CD14-positive monocyte (primary cell): ENCODE results near the gene FAM193A. TPM values are rescaled to one million over a fixed set of nuclear protein-coding genes. Genes with fewer than 3 reads are reported as not detected.

Experiments used
- DNase-seq, 3 donors: peaks; one replicate each; pipeline ENCODE4 v3.0.0-alpha.2; 2011 to 2022
- H2AFZ ChIP-seq: 2 replicates; pipeline ENCODE4 v1.6.0; 2012; ENCODE audit warnings: mild to moderate bottlenecking, low read depth, low read length, inconsistent platforms; ENCODE audit not compliant: insufficient read depth, poor library complexity, severe bottlenecking
- H3K27ac ChIP-seq, 2 donors: 1 replicate in 1 of 2; 2 replicates in 1 of 2; pipeline ENCODE4 v1.5.1; 2012 to 2013; ENCODE audit warnings: low read length in 2 of 2, control low read depth in 1 of 2, inconsistent platforms in 1 of 2, low read depth in 1 of 2, mild to moderate bottlenecking in 1 of 2
- H3K27me3 ChIP-seq, 2 donors: one replicate each; pipeline versions ENCODE4 v1.6.0 to v1.6.1; 2011 to 2013; ENCODE audit warnings: low read length in 2 of 2; ENCODE audit not compliant: control insufficient read depth in 2 of 2, insufficient read depth in 2 of 2
- H3K36me3 ChIP-seq, 2 donors: replicated peaks in 1 of 2; 1 replicate in 1 of 2; 2 replicates in 1 of 2; pipeline versions ENCODE4 v1.5.1 to v1.6.1; 2012 to 2013; ENCODE audit warnings: low read length in 2 of 2, control low read depth in 1 of 2, inconsistent platforms in 1 of 2, mild to moderate bottlenecking in 1 of 2; ENCODE audit not compliant: insufficient read depth in 2 of 2, control insufficient read depth in 1 of 2
- H3K4me1 ChIP-seq, 2 donors: 1 replicate in 1 of 2; 2 replicates in 1 of 2; pipeline versions ENCODE4 v1.5.1 to v1.6.1; 2012 to 2013; ENCODE audit warnings: low read length in 2 of 2, control low read depth in 1 of 2, inconsistent platforms in 1 of 2, mild to moderate bottlenecking in 1 of 2, moderate library complexity in 1 of 2; ENCODE audit not compliant: insufficient read depth in 2 of 2, control insufficient read depth in 1 of 2
- H3K4me2 ChIP-seq: replicated peaks from 2 replicates; pipeline ENCODE3; 2012; ENCODE audit warnings: low read length, moderate library complexity, mild to moderate bottlenecking; ENCODE audit not compliant: poor library complexity, severe bottlenecking; ENCODE audit errors: extremely low read depth
- H3K4me3 ChIP-seq, 3 experiments: fragments of 200-600 bp in 1 of 3; sonication (generic) in 1 of 3; replicated peaks in 1 of 3; 1 replicate in 2 of 3; 2 replicates in 1 of 3; pipeline ENCODE4 v1.5.1; 2011 to 2013; ENCODE audit warnings: low read length in 3 of 3, mild to moderate bottlenecking in 3 of 3, control low read depth in 2 of 3, low read depth in 2 of 3, inconsistent platforms in 1 of 3, moderate library complexity in 1 of 3
- H3K79me2 ChIP-seq: 2 replicates; pipeline ENCODE4 v1.6.0; 2012; ENCODE audit warnings: mild to moderate bottlenecking, control low read depth, inconsistent platforms, low read length, moderate library complexity; ENCODE audit not compliant: insufficient read depth
- H3K9ac ChIP-seq: 2 replicates; pipeline ENCODE4 v1.6.0; 2017; ENCODE audit warnings: low read length, mild to moderate bottlenecking; ENCODE audit not compliant: insufficient read depth, poor library complexity, severe bottlenecking
- H3K9me3 ChIP-seq, 2 donors: replicated peaks in 1 of 2; 1 replicate in 1 of 2; 2 replicates in 1 of 2; pipeline versions ENCODE4 v1.5.1 to v1.6.1; 2012 to 2013; ENCODE audit warnings: low read length in 2 of 2, control low read depth in 1 of 2; ENCODE audit not compliant: control insufficient read depth in 1 of 2, insufficient read depth in 1 of 2
- H4K20me1 ChIP-seq: 2 replicates; pipeline ENCODE4 v1.6.0; 2012; ENCODE audit warnings: mild to moderate bottlenecking, low read length, control low read depth, moderate library complexity; ENCODE audit not compliant: insufficient read depth
- H3K27ac Mint-ChIP-seq, 7 donors: one replicate each; pipeline ENCODE4 v1.8.0; 2020; ENCODE audit warnings: mild to moderate bottlenecking in 7 of 7, mixed read lengths in 7 of 7, moderate library complexity in 6 of 7, inconsistent platforms in 2 of 7
- H3K27me3 Mint-ChIP-seq, 3 donors: one replicate each; pipeline ENCODE4 v1.8.0; 2021 to 2022; ENCODE audit warnings: low read depth in 3 of 3, mild to moderate bottlenecking in 3 of 3, mixed read lengths in 3 of 3, moderate library complexity in 3 of 3, inconsistent platforms in 1 of 3
- H3K36me3 Mint-ChIP-seq, 2 donors: one replicate each; pipeline ENCODE4 v1.8.0; 2020; ENCODE audit warnings: mixed read lengths in 2 of 2, inconsistent platforms in 1 of 2, mild to moderate bottlenecking in 1 of 2
- H3K4me1 Mint-ChIP-seq: one replicate; pipeline ENCODE4 v1.8.0; 2020; ENCODE audit warnings: mild to moderate bottlenecking, mixed read lengths
- H3K4me3 Mint-ChIP-seq, 2 donors: one replicate each; pipeline ENCODE4 v1.8.0; 2020; ENCODE audit warnings: mild to moderate bottlenecking in 2 of 2, mixed read lengths in 2 of 2, moderate library complexity in 1 of 2
- H3K9me3 Mint-ChIP-seq, 7 donors: one replicate each; pipeline ENCODE4 v1.8.0; 2020 to 2022; ENCODE audit warnings: mixed read lengths in 7 of 7, mild to moderate bottlenecking in 6 of 7, moderate library complexity in 6 of 7, inconsistent platforms in 2 of 7
- CTCF ChIP-seq: fragments of 200-600 bp; IDR thresholded peaks from one replicate; pipeline ENCODE4 v1.8.0; 2022; ENCODE audit warnings: antibody characterized with exemption, mild to moderate bottlenecking
- WGBS: methylation state at CpG from one replicate; pipeline ENCODE4 v1.1.5; 2013; ENCODE audit warnings: missing lambda C conversion rate; ENCODE audit not compliant: insufficient coverage; 5-methylcytosine and 5-hydroxymethylcytosine counted together
- intact Hi-C, 2 donors: fragments of 100-400 bp; cut with micrococcal nuclease; formaldehyde crosslinking; loops; one replicate each; pipeline versions ENCODE4 v1.15.0 to v1.15.1; 2023
- polyA plus RNA-seq, 3 donors: library from polyadenylated mRNA; depleted of rRNA in 1 of 3; unstranded in 2 of 3; stranded (reverse) in 1 of 3; fragments of 300-500 nt in 2 of 3; fragments of >200 nt in 1 of 3; fragmentation: Illumina TruSeq in 2 of 3; gene quantifications; 1 replicate in 2 of 3; 2 replicates in 1 of 3; pipeline ENCODE4 v1.2.3, GENCODE V29; 2012 to 2021

FAM193A gene
- polyA plus RNA-seq, 3 donors = 0.66 to 11.8 (median 0.82) TPM

GRCh38 chr4:2650276-2650675 is 113.8 kb downstream of the FAM193A start:
- H3K4me3 ChIP-seq = no peak overlapping the region
- H3K79me2 ChIP-seq = no peaks in the 10 kb centered on the region
- H3K36me3 ChIP-seq = peaks cover 63 to 92% of the 10 kb centered on the region in 2 donors
- no peaks in the 10 kb centered on the region for H3K4me1 ChIP-seq
- no peak overlapping the region for H3K9ac ChIP-seq
- H3K4me3 Mint-ChIP-seq = no peak overlapping the region
- peaks cover 13% of the 10 kb centered on the region for H4K20me1 ChIP-seq
- no peaks in the 10 kb centered on the region for H3K4me1 Mint-ChIP-seq
- no peak overlapping the region for H3K4me2 ChIP-seq
- H3K9me3 ChIP-seq = no peaks in the 10 kb centered on the region
- DNase-seq = no peak
- no peak overlapping the region for H2AFZ ChIP-seq
- over 99% methylated on average over 13 of the region's 13 CpGs for WGBS
- H3K27me3 Mint-ChIP-seq = no peaks in the 10 kb centered on the region
- H3K9me3 Mint-ChIP-seq = peaks cover 0 to 2% (median 0%) of the 10 kb centered on the region in 7 donors
- peaks cover 67 to 79% of the 10 kb centered on the region in 2 donors for H3K36me3 Mint-ChIP-seq
- TF ChIP-seq CTCF = no peak
- peak overlapping the region in 1 of 7 donors; percentile 75 for H3K27ac Mint-ChIP-seq
- intact Hi-C loops = no loop called here
- no peaks in the 10 kb centered on the region for H3K27me3 ChIP-seq
- H3K27ac ChIP-seq = no peak overlapping the region

GRCh38 chr4:2651546-2651945 is 115.1 kb downstream of the FAM193A start:
- H3K36me3 ChIP-seq = peaks cover 65 to 95% of the 10 kb centered on the region in 2 donors
- Mint-ChIP-seq H3K27ac (no peak overlapping the region), H3K4me3 (no peak overlapping the region)

More at GRCh38 chr4:2651546-2651945, 115.1 kb downstream of the FAM193A start:
- no peaks in the 10 kb centered on the region for H3K27me3 Mint-ChIP-seq
- Histone ChIP-seq H3K4me2 (no peak overlapping the region), H3K9me3 (no peaks in the 10 kb centered on the region), H3K4me3 (no peak overlapping the region), H3K79me2 (no peaks in the 10 kb centered on the region), H3K27ac (no peak overlapping the region), H3K4me1 (no peaks in the 10 kb centered on the region), H4K20me1 (peaks cover 20% of the 10 kb centered on the region), H2AFZ (no peak overlapping the region), H3K27me3 (no peaks in the 10 kb centered on the region), H3K9ac (no peak overlapping the region)
- intact Hi-C loops = no loop called here
- DNase-seq = no peak
- peaks cover 68 to 84% of the 10 kb centered on the region in 2 donors for H3K36me3 Mint-ChIP-seq
- peaks cover 0 to 2% (median 0%) of the 10 kb centered on the region in 7 donors for H3K9me3 Mint-ChIP-seq
- TF ChIP-seq CTCF = no peak
- WGBS = 98% methylated on average over 8 of the region's 10 CpGs
- H3K4me1 Mint-ChIP-seq = no peaks in the 10 kb centered on the region
